GM23338 (cell line): ENCODE results near the gene PRSS36.

Source experiments
- CREB1 ChIP-seq: fragments of 250-450 bp; sonication (Bioruptor Pico); IDR thresholded peaks from 2 replicates; pipeline ENCODE4 v1.5.0; 2020; ENCODE audit warnings: low read depth, mild to moderate bottlenecking, moderate library complexity
- ETS1 ChIP-seq: IDR thresholded peaks from 2 replicates; pipeline ENCODE4 v1.6.1; 2016; ENCODE audit warnings: antibody characterized with exemption
- EZH2 ChIP-seq: fragments of 200-600 bp; sonication (generic); IDR thresholded peaks from one replicate; pipeline ENCODE4 v1.8.0; 2017; ENCODE audit warnings: antibody characterized with exemption, mild to moderate bottlenecking, low read depth; ENCODE audit not compliant: unreplicated experiment
- EZH2phosphoT487 ChIP-seq: fragments of 200-600 bp; sonication (generic); IDR thresholded peaks from one replicate; pipeline ENCODE4 v1.8.1; 2018; ENCODE audit warnings: antibody characterized with exemption; ENCODE audit not compliant: unreplicated experiment
- JUNB ChIP-seq: IDR thresholded peaks from one replicate; pipeline ENCODE4 v1.6.1; 2016; ENCODE audit warnings: antibody characterized with exemption; ENCODE audit not compliant: unreplicated experiment
- POLR2AphosphoS5 ChIP-seq: IDR thresholded peaks from 2 replicates; pipeline ENCODE4 v1.6.1; 2016; ENCODE audit warnings: antibody characterized with exemption, low read depth
- REST ChIP-seq: IDR thresholded peaks from one replicate; pipeline ENCODE4 v1.6.1; 2018; ENCODE audit warnings: antibody characterized with exemption; ENCODE audit not compliant: unreplicated experiment
- ZNF331 ChIP-seq: fragments of 250-450 bp; sonication (Bioruptor Pico); IDR thresholded peaks from 2 replicates; pipeline ENCODE4 v1.5.0; 2020; ENCODE audit warnings: low read depth, mild to moderate bottlenecking, moderate library complexity
- TF ChIP-seq, protein P1 (sequence below), 2 experiments: fragments of 200-600 bp in 1 of 2; sonication (generic) in 1 of 2; conservative IDR thresholded peaks; 2 replicates each; pipeline versions ENCODE4 v1.5.1 to v1.6.1; 2016 to 2017; ENCODE audit warnings: antibody characterized with exemption in 2 of 2, low read depth in 2 of 2, mild to moderate bottlenecking in 2 of 2, moderate library complexity in 1 of 2

- TF ChIP-seq, protein P1, sequence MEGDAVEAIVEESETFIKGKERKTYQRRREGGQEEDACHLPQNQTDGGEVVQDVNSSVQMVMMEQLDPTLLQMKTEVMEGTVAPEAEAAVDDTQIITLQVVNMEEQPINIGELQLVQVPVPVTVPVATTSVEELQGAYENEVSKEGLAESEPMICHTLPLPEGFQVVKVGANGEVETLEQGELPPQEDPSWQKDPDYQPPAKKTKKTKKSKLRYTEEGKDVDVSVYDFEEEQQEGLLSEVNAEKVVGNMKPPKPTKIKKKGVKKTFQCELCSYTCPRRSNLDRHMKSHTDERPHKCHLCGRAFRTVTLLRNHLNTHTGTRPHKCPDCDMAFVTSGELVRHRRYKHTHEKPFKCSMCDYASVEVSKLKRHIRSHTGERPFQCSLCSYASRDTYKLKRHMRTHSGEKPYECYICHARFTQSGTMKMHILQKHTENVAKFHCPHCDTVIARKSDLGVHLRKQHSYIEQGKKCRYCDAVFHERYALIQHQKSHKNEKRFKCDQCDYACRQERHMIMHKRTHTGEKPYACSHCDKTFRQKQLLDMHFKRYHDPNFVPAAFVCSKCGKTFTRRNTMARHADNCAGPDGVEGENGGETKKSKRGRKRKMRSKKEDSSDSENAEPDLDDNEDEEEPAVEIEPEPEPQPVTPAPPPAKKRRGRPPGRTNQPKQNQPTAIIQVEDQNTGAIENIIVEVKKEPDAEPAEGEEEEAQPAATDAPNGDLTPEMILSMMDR (conservative IDR thresholded peaks at IDR 0.05; ENCODE audit: low read depth in 2 of 2) = no peak
- TF ChIP-seq ETS1 (no peak), POLR2AphosphoS5 (no peak), EZH2 (no peak), JUNB (no peak), EZH2phosphoT487 (no peak), REST (no peak), ZNF331 (CRISPR knock-in tag) (no peak), CREB1 (CRISPR knock-in tag) (no peak)
Observed at GRCh38 chr16:31141489-31142108, 8.3 kb downstream of the PRSS36 start.
